Posterior vena cava (tissue), 2 donors: ENCODE measurements around the gene PNMA8B. TPM values are rescaled to one million over a fixed set of nuclear protein-coding genes. Genes with fewer than 3 reads are reported as not detected.

ENCODE experiments used
- DNase-seq: peaks from one replicate; pipeline ENCODE4 v3.0.0-alpha.2; 2020; ENCODE audit warnings: low spot score
- intact Hi-C, 2 donors: fragments of 100-400 bp; cut with DNase I; formaldehyde crosslinking; loops; one replicate each; pipeline versions ENCODE4 v1.14.1 to v1.14.2; 2022 to 2023
- total RNA-seq, 2 donors: library from RNA; stranded (reverse); fragmentation: NEBNext Ultra II Directional; extraction: Animal tissue kit (Norgen Biotek cat#: 25700); gene quantifications; one replicate each; pipeline ENCODE4 v1.2.1, GENCODE V29; 2021
- donor health status: DM: yes; HTN: yes; CAD: no.
- donor health status: DM: yes; HTN: yes; CAD: no.

Gene PNMA8B
- total RNA-seq, 2 donors from 2014 or later: 1.8 to 3.8 TPM

DNA sequence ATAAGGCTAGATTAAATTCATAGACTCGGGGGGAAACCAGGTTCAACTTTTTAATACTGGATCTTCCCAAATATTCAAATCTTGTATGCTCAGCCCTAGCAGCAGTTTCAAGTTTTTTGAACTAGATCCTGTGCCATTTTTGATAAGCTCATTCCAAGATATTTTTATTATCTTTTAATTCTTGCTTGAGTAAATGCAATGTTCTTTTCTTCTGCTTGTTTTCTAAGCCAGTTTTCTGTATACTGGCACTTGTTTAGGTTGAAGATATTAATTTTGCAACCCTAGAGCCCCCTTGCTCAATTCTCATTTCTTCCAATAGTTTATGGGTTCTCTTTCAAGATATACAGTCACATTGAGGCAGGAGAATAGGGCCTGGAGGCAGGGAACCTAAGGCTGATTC, 53.8 kb downstream of the PNMA8B start:
- DNase-seq: no peak
- intact Hi-C loops: loop anchor here in 1 of 2 donors (2.0 kb wide), 1 partner anchor 13 kb away; the partner anchor contains the start of gene PNMA8C

Other genes with a start within 250 kb of the PNMA8B start
- 10 to 100 TPM; 50.0 to 79.8 TPM for gene HIF3A, start 198.8 kb downstream of the PNMA8B start, total RNA-seq
- gene PPP5C, start 148.8 kb downstream of the PNMA8B start, total RNA-seq: 10 to 100 TPM; 44.3 to 46.8 TPM
- 10 to 100 TPM; 11.7 to 17.7 TPM for gene CCDC8, start 82.3 kb downstream of the PNMA8B start, total RNA-seq
- 1 to 10 TPM in 1 of 2 donors, under 1 TPM in 1; 0.37 to 1.2 TPM for gene PNMA8C, start 66.9 kb downstream of the PNMA8B start, total RNA-seq
- 1 to 10 TPM; 4.6 to 7.8 TPM for gene PNMA8A, start 24.3 kb downstream of the PNMA8B start, total RNA-seq
- 100 to 1,000 TPM; 182 to 244 TPM for gene CALM3, start 105.5 kb upstream of the PNMA8B start, total RNA-seq
- 10 to 100 TPM; 17.3 to 29.8 TPM for gene PTGIR, start 129.2 kb upstream of the PNMA8B start, total RNA-seq
- not detected for gene GNG8, start 140.3 kb upstream of the PNMA8B start, total RNA-seq
- gene DACT3, start 165.3 kb upstream of the PNMA8B start, total RNA-seq: 100 to 1,000 TPM in 1 of 2 donors, 10 to 100 TPM in 1; 72.0 to 122 TPM
- 10 to 100 TPM; 25.5 to 25.6 TPM for gene PRKD2, start 221.2 kb upstream of the PNMA8B start, total RNA-seq